Renal cortical epithelial cell (primary cell): ENCODE data around the gene CYP3A4. TPM values are rescaled to one million over a fixed set of nuclear protein-coding genes. Genes with fewer than 3 reads are reported as not detected.
"Not testable (repeated sequence)": the region's sequence is repeated elsewhere in the genome, so short reads cannot be mapped to it uniquely, and the experiment has no call there.

Experiments used
- DNase-seq: peaks from one replicate; pipeline ENCODE4 v3.0.0-alpha.2; 2011; ENCODE audit warnings: low read depth
- total RNA-seq: library from RNA; depleted of rRNA; stranded (reverse); fragments of >200 nt; gene quantifications from 2 replicates; pipeline ENCODE4 v1.2.3, GENCODE V29; 2014

CYP3A4 gene
- total RNA-seq, result 0.69 TPM in 1 of 2 replicates, not detected in the other

DNA sequence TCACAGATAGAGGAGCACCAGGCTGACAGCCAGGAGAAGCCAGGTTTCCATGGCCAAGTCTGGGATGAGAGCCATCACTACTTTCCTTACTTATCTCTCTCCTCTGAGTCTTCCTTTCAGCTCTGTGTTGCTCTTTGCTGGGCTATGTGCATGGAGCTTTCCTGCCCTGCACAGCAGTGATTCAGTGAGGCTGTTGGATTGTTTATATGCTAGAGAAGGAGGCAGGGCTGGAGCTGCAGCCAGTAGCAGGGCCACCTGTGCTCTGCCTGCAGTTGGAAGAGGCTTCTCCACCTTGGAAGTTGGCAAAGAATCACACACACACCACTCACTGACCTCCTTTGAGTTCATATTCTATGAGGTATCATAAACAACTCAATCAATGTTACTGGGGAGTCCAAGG, at the start of gene CYP3A4:
TSS of gene CYP3A4 (minus strand) at position 178 of the 400 bp plus-strand sequence. CDS start at position 75, 103 bp downstream.
- no peak for DNase-seq

DNA sequence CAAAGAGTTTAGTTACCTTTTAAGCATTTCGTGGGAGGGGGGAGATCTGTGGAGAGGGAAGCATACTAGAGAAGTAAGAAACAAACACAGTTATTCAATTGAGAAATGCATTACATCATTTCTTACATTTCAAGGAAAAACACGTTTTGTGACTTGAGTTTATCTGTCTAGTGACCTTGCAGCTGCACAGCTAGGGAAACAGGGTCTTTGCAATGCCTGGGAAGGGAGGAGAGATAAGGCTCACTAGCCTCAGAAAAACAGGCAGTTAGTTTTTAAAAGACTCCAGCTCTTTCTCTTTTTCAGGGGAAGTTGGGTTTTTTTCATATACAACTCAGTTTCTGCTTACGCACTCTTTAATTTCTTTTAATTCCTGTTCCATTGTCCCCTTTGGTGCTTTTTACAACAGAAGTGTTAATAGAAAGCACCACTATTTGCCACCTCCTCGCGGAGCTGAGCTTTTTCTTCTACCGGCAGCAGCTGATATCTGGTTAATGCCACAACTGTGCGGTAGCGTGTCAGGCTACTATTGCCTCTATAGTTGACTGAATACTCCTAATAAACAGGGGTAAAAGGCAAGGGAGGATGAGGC, 49.4 kb upstream of the CYP3A4 start:
- DNase-seq, result no peak

DNA sequence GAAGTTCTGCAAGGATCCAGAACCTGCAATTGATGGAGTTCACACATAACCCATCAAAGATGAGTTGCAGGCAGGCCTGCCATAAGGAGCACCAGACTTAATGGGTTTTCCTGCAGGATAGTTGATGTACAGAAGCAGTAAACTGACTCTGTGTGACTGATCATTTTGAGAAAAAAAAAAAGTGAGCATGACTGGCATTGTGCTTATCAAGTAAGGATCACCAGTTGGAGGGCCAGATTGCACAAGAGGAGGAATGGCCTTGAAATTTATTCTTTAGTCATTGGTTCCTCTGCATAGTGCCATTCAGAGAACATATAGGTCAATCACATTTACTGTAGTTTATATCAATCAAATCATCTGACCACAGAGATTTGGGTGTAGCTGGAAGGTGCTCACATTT, 47.6 kb upstream of the CYP3A4 start:
- no peak for DNase-seq

DNA sequence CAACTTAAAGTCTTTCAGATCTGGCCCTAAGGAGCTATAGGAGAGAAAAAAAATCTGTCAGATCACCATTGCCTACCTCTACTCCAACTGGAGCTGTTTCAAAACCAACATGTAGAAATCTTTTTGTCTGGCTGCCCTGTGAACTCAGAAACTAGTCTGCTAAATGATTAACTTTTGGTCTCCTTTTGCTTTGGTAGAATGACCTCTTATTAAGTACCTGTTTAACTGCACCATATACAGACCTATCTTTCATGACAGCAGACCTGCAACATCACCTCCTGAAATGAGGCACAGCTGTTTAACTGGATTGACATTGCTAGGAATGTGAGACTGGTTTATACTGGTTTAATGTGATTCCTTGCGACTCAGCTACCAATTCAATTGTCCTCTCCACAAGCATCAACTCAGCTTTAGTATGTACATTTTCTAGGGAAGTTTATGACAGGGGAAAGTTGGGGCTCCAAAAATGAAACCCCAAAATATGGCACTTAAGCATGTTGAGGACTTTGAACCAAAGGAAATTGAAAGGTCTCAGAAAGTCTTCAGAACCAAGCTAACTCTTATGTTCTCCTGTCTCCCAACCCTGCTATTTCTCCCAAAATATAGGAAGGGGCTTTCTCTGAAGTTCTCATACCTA, 45.7 kb upstream of the CYP3A4 start:
- DNase-seq, result peak; percentile 94

DNA sequence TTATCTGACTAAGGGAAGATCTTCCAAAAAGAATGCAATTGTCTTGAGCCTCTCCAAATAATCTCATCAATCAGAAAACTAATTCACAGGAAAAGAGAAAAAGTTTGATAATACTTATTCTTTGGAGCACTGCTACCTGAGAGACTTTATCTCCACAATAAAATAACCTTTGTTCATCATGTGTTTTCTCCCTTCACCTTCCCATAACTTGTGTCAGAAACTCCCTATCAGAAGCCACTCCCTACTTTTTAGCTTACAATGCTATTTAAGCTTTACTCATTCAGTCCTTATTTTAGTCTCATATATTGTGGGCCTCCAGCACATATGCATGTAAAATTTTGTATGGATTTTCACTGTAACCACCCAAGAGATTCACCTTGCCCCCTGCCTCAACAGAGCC, 44.8 kb upstream of the CYP3A4 start:
- no peak for DNase-seq

DNA sequence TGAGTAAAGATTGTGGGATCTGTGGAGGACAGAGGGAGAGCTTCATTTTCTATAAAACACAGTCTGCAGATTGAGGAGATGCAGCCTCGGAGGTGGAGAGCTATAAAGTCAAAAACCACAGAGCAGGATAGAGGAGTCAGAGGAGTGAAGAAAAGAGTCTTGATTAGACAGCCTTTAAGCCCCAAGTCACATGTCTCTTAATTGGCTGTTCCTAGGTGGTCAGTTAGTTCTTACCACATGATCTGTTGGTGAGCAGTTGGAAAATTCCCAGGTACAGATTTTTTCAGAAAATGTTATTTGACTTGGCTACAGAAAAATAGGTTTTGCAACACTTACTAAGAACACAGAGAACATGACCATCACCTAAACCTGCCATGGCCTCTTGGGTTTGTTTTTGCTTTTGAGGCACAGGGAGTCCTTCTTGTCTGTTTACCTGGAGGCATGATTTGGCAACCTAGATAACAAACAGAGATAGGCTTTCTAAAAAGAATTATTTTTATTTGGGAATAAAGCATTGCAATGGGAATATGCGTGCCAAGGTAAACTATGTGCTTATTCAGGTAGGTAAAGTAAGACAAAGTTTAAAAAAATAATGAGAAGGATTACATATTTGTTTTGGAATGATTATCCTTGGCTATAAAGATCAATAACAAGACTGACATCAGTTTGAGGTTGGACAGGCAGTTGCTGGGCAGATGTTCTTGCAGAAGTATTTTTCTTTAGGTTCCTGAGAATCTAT, 43.2 kb upstream of the CYP3A4 start:
- peak; percentile 84 for DNase-seq

DNA sequence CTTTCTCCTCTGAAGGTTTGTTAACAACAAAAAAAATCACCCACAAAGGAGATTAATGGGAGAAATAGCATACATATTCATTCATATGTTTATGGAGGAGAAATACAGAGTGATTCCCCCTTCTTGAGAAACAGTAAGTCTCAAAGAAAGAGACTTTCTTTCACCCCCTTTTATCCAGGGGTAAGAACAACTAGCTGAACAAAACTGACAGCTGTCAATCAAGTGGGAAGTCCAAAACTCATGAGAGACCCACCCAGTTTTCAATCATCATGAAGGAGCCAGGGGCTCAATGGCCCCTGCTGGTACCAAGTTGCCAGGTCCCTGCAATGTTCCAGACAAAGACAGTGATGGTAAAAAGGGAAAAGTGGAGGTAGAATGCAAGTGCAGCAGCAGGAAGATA, 41.9 kb upstream of the CYP3A4 start:
- no peak for DNase-seq

DNA sequence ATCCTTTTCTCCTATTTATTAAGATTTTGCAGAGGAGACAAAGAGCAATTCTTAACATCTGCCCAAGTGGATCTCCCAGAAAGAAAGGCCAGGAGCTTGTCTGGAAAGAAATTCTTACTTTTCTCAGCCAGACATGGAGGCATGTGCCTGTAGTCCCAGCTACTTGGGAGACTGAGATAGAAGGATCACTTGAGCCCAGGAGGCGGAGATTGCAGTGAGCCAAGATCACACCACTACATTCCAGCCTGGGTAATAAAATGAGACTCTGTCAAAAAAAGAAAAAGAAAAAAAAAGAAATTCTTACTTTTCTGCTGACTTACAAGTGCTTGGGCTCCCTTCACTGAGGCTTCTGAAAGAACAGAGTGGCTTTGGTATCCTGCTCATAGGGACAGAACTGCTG, 41.5 kb upstream of the CYP3A4 start:
- DNase-seq, result peak; percentile 21

DNA sequence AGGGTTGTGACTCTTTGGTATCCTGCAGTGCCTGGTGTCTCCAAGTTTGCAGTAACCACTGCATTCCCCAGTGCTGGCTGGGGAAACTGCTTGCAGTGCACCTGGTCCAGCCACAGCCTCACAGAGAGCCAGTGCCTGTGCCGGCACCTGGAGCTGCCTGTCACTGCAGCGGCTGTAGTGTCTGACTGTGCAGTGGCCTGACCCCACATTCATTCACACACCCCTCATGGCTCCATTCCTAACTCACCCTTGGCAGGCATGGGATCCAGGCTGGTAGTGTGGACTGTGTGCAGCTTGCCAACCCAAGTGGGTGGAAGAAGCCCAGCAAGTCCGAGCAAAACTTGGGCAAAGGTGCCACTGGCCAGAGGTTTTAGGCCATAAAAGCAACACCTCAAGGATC, 40.1 kb upstream of the CYP3A4 start:
- no peak for DNase-seq

DNA sequence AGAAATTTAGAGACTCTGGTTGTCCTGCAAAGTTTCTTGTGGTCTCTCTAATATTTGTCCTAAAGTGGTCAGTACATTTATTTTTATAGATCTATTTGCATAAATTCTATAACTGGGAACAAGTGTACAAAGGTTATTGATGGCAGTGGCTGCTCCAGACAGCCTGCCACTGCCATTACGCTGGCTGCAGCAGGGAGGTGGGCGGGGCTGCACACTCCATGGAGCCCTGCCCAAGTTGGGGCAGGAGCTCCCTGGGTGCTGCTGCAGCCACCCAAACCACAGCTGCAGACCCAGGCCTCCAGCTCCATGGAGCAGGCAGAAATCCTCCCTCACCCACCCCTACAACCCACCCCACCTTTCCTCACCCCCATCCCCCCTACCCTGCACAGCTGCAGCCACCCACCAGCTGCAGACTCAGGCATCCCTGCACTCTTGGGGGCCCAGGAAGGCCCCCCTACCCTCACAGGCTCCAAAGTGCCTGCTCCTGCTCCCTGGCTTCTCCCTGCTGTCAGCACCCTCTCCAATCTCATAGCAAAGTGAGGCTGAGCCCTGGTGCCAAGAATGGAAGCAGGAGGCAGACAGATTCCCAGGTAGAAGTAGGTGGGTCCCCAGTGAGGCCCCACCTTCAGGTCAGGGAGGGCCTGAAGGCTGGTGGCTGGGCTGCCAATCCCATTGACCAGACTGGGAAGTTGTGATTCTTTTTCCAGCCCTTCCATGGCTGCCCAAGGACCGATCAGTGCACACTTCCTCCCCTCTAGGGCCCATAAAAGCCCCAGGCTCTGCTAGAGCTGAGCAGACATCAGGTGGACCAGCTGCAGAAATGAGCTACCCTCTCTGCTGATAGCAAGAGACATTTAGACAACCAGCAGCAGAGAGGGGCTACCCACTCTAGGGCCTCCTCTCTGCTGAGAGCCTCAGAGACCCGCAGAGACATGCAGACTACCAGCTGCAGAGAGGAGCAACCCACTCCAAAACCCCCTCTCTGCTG, 39.0 kb upstream of the CYP3A4 start:
- no peak for DNase-seq

DNA sequence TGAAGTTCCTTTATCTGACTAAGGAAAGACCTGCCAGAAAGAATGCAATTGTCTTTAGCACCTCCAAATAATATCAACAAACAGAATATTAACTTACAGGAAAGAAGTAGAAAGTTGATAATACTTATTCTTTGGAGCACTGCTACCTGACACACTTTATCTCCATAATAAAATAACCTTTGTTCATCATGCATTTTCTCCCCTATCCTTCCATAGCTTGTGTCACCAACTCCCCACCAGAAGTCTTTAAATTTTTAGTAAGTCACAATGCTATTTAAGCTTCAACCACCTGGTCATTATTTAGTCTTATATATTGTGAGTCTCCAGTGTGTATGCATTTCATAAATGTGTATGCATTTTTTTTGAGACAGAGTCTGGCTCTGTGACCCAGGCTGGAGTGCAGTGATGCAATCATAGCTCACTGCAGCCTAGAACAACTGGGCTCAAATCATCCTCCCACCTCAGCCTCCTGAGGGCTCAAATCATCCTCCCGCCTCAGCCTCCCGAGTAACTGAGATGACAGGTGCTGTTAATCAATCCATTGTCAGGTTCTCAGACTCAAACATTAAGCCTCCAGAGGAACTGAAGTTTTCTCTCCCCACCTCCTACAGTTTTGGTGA, 36.5 kb upstream of the CYP3A4 start:
- DNase-seq, result no peak

DNA sequence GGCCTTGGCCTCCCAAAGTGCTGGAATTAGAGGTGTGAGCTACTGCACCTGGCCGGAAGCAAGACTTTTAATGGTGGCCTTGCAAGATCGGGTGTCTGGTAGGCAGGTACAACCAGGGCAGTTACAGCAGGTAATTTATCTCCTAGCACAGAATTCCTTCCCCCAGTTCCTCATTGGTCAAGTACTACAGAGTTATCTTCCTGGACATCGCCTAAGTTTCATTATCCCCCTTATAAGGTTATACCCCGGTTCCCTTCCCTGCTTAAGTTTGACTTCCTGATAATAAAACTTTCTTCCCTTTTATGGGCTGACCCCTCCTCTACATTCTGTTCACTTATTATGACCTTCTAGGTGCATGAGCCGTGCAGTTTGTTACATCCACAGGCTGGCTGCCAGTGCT, 24.8 kb upstream of the CYP3A4 start:
- no peak for DNase-seq

DNA sequence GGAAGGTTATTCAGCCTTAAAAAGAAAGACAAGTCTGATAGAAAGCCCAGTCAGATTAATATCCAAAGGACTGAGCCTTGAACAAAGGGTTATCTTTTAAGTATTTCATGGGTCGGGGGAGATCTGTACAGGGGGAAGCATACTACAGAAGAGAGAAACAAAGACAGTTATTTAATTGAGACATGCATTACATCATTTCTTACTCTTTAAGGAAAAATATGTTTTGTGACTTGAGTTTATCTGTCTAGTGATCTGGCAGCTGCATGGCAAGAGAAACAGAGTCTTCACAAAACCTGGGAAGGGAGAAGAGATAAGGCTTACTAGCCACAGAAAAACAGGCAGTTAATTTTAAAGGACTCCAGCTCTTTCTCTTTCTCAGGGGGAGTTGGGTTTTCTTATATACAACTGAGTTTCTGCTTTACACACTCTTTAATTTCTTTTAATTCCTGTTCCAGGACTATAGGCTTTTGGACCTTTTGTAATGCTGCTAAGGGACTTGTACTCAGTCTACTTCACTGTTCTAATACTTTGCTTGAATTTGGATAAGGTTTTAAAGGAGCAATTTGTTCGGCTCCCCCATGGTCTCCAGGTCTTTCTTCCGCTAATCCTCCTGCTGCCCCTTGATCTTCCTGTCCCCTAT, 23.0 kb upstream of the CYP3A4 start:
- no peak for DNase-seq

DNA sequence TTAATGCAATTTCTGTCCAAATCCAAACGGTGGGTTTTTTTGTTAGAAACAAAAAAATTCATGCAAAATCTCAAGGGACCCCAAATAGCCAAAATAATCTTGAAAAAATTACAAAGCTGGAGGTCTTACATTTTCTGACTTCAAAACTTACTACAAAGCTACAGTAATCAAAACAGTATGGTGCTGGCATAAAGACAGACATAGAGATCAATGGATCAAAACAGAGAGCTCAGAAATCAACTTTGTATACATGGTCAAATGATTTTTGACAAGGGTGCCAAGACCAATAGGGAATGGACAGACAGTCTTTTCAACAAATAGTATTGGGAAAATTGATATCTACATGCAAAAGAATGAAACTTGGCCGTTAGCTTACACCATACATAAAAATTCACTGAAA, 21.7 kb upstream of the CYP3A4 start:
- no peak for DNase-seq

DNA sequence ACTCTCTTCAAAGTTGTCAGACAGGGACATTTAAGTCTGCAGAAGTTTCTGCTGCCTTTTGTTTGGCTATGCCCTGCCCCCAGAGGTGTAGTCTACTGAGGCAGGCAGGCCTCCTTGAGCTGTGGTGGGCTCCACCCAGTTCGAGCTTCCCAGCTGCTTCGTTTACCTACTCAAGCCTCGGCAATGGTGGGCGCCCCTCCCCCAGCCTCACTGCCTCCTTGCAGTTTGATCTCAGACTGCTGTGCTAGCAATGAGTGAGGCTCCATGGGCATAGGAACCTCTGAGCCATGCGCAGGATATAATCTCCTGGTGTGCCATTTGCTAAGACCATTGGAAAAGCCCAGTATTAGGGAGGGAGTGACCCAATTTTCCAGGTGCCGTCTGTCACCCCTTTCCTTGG, 19.1 kb upstream of the CYP3A4 start:
- DNase-seq, result not testable (repeated sequence)

DNA sequence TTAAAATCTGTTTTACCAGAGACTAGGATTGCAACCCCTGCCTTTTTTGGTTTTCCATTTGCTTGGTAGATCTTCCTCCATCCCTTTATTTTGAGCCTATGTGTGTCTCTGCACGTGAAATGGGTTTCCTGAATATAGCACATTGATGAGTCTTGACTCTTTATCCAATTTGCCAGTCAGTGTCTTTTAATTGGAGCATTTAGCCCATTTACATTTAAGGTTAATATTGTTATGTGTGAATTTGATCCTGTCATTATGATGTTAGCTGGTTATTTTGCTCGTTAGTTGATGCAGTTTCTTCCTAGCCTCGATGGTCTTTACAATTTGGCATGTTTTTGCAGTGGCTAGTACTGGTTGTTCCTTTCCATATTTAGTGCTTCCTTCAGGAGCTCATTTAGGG, 17.4 kb upstream of the CYP3A4 start:
- not testable (repeated sequence) for DNase-seq

DNA sequence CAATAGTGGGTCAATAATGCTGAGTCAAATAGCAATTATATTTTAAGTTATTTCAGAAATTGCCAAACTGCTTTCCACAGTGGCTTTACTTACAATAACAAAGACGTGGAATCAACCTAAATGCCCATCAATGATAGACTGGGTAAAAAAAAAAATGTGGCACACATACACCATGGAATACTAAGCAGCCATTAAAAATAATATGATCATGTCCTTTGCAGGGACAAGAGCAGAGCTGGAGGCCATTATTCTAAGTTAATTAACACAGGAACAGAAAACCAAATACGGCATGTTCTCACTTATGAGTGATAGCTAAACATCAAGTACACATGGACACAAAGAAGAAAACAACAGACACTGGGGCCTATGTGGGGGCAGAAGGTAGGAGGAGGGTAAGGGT, 15.0 kb upstream of the CYP3A4 start:
- DNase-seq, result no peak

DNA sequence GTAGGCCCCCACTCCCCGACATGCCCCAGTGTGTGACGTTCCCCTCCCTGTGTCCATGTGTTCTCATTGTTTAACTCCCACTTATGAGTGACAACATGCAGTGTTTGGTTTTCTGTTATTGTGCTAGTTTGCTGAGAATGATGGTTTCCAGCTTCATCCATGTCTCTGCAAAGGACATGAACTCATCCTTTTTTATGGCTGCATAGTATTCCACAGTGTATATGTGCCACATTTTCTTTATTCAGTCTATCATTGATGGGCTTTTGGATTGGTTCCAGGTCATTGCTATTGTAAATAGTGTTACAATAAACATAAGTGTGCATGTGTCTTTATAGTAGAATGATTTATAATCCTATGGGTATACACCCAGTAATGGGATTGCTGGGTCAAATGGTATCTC, 11.9 kb upstream of the CYP3A4 start:
- DNase-seq, result not testable (repeated sequence)

DNA sequence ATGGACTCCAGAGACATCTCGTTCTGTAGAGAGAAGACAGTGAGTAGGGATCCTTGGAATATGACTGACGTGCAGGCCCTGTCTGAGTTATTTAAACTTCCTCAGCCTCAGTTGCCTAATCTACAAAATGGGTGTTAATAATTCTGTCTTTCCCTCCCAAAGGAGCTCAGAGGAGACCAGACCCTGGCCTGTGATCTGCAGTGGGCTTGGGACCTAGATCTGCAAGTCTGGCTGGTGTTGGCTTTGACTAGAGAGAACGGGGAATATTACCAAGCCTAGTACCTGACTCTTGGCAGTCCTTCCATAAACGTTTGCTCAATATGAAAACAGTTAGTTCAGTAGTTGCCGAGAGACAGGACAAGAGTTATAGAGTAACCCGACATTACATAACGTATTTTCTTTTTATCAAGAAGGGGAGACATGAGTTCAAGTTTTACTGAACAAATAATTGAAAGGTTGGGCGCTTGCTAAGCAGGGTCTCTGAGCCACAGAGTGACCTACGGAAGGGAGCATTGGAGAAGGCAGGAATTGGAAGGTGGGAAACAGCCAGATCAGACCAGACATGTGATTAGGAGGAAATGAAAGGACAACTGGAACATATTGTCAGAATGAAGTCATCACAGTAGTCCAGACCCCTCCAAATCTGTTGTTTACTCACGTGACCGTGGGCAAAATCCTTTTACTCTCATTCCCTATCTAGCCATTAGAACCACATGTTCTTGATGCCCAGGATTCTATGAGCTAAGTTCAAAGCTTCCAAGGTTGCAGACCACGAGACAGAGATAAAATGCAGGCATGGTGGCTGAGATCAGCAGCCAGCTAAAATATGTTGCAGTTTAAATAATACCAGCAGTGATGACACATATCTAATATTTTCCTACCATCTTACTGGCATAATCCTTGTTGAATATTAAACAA, 10.9 kb upstream of the CYP3A4 start:
- DNase-seq, result peak; percentile 81

DNA sequence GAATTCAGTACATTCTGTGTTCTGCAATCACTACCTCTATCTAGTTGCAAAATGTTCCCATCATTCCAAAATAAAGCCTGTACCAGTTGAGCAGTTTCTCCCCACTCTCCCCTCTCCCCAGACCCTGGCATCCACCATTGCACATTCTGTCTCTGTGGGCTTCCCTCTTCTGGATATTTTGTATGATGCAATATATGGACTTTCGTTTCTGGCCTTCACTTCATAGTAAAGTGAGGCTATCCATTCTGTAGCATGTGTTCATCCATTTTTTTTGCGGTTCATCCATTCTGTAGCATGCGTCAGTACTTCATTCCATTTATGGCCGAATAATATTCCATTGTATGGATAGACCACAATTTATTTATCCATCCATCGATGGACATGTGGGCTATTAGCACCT, 9.5 kb upstream of the CYP3A4 start:
- DNase-seq, result no peak
